Measurements from ENCODE around the gene WSB1.

DNA sequence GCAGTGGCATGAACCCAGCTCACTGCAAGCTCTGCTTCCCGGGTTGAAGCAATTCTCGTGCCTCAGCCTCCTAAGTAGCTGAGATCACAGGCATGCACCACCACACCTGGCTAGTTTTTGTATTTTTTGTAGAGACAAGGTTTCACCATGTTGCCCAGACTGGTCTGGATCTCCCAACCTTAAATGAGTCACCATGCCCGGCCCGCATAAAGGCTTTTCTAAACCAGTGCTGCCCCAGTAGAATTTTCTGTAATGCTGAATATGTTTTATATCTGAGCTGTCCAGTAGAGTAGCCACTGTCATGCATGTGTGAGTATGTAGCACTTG lies 36.9 kb upstream of the WSB1 start:
- TF ChIP-seq, protein P1, sequence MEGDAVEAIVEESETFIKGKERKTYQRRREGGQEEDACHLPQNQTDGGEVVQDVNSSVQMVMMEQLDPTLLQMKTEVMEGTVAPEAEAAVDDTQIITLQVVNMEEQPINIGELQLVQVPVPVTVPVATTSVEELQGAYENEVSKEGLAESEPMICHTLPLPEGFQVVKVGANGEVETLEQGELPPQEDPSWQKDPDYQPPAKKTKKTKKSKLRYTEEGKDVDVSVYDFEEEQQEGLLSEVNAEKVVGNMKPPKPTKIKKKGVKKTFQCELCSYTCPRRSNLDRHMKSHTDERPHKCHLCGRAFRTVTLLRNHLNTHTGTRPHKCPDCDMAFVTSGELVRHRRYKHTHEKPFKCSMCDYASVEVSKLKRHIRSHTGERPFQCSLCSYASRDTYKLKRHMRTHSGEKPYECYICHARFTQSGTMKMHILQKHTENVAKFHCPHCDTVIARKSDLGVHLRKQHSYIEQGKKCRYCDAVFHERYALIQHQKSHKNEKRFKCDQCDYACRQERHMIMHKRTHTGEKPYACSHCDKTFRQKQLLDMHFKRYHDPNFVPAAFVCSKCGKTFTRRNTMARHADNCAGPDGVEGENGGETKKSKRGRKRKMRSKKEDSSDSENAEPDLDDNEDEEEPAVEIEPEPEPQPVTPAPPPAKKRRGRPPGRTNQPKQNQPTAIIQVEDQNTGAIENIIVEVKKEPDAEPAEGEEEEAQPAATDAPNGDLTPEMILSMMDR (IDR thresholded peaks at IDR 0.05) = no peak
- no peak for TF ChIP-seq EZH2 (IDR thresholded peaks at IDR 0.05)

Measured in neural progenitor cell (in vitro differentiated cells).